ENCODE results near the gene SEC24A.
"Not testable (repeated sequence)": the region's sequence is repeated elsewhere in the genome, so short reads cannot be mapped to it uniquely, and the experiment has no call there.

The SEC24A gene

DNA sequence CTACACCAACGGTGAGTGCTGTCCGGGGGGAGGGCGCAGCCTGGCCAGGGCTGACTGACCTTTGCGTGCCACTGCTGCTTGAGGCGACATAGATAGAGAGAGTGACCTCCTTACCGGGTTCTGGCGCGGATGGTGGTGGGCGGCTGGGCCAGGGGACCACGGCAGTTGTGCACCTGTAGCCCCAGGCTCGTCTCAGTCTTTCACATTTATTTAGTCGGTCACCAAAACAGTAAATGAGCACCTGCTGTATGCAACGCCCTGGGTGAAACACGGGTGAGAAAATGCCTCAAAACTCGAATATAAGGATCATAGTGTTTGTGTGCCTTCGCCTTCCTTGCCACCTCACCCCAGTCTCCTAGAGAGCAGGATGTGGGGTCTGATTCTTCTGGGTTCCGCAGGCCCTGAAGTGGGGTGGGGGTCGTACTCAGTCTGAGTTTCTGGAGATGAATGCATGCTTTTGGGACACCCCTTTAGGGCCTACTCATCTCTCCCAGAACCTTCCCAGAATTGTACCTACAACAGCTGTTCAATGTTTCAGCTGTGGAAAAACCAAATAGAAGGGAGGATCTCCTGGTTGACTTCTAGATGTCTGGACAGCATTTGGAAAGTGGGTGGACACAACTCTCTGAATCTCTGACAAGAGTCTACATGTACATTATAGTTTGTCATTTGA, 714 bp downstream of the SEC24A start:
- DNase-seq (ENCODE audit: low read depth in 2 of 2): no peak

DNA sequence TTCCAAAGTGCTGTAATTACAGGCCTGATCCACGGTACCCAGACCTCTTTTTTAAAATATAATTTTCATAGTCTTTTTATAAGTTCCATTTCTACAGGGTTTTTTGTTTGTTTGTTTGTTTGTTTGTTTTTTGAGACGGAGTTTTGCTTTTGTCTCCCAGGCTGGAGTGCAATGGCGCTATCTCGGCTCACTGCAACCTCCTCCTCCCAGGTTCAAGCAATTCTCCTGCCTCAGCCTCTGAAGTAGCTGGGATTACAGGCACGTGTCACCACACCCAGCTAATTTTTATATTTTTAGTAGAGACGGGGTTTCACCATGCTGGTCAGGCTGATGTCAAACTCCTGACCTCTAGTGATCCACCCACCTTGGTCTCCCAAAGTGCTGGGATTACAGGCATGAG, 2.1 kb downstream of the SEC24A start:
- DNase-seq (ENCODE audit: low read depth in 2 of 2): not testable (repeated sequence)

DNA sequence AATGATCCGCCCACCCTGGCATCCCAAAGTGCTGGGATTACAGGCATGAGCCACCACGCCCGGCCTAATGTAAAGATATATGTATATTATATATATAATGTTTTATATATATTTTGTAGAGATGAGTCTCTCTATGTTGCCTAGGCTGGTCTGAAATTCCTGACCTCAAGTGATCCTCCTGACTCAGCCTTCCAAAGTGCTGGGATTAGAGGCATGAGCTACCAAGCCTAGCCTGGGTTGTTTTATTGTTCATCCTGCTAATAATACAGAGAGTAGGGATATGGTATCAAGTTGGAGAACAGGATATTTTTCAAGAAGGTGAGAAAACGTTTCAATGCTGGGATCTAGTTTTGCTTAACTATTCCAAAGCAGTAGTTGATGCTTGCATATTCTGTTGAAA, 2.9 kb downstream of the SEC24A start:
- no peak for DNase-seq (ENCODE audit: low read depth in 2 of 2)

DNA sequence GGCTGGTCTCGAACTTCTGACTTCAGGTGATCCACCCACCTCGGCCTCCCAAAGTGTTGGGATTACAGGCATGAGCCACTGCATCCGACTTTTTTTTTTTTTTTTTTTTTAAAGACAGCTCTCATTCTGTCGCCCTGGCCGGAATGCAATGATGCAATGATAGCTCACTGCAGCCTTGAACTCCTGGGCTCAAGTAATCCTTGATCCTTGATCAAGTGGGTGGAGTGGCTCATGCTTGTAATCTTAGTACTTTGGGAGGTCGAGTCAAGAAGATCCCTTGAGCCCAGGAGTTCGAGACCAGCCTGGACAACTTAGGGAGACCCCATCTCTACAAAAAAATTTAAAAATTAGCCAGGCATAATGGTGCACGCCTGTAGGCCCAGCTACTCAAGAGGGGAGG, 8.1 kb downstream of the SEC24A start:
- DNase-seq (ENCODE audit: low read depth in 2 of 2): no peak

DNA sequence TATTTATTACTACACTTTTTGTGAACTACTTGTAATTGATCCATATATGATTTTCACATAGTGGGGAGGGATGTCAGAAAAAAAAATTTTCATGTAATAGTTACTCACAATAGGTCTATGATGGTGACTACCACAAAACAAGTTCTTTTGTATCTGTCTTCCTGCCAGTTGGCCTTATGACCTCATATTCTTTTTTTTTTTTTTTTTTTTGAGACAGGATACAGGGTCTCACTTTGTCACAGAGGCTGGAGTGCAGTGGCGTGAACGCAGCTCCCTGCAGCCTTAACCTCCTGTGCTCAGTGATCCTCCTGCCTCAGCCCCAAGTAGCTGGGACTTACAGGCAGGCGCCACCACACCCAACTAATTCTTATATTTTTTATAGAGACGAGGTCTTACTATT, 10.9 kb downstream of the SEC24A start:
- DNase-seq (ENCODE audit: low read depth in 2 of 2): no peak

DNA sequence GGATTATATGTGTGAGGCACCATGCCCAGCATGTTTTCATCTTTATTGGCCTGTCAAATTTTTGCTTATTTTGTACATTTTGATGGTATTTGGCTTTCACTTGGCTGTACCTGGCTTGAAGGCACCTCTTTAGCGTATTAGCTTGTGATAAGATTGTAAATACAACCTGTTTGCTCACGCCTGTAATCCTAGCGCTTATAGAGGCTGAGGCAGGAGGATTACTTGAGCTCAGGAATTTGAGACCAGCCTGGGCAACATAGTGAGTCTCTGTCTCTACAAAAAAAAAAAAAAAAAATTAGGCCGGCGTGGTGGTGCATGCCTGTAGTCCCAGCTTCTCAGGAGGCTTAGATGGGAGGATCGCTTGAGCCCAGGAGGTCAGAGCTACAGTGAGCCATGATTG, 11.3 kb downstream of the SEC24A start:
- no peak for DNase-seq (ENCODE audit: low read depth in 2 of 2)

DNA sequence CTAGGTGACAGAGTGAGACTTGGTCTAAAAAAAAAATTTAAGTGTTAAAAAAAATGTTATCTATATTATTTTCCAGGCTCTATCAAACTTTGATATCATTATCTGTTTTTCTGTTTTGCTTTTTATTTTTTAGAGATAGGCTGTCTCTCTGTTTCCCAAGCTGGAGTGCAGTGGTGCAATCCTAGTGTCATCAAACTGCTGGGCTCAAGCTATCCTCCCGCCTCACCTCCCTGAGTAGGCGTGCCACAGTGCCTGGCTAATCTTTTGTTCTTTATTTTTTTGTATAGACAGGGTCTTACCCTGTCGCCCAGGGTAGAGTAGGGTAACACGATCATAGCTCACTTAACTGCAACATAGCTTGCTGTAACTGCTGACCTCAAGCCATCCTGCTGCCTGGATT, 14.4 kb downstream of the SEC24A start:
- no peak for DNase-seq (ENCODE audit: low read depth in 2 of 2)

DNA sequence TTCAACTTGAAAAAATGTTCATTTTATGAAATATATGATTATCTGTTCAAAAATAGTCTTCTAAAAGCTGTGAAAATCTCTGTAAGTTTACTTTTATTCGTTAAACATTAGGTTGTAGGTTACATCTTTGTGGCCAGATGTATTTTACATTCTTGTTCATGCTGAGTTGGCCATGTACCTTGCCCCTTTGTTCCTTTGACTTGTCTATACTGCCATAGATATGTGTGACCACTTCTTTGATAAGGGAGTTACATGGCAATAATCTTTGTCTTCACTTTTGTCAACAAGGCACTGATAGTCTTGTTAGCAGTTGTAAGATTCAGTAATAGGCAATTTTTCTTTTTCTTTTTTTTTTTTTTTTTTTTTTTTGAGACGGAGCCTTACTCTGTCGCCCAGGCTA, 15.9 kb downstream of the SEC24A start:
- no peak for DNase-seq (ENCODE audit: low read depth in 2 of 2)

DNA sequence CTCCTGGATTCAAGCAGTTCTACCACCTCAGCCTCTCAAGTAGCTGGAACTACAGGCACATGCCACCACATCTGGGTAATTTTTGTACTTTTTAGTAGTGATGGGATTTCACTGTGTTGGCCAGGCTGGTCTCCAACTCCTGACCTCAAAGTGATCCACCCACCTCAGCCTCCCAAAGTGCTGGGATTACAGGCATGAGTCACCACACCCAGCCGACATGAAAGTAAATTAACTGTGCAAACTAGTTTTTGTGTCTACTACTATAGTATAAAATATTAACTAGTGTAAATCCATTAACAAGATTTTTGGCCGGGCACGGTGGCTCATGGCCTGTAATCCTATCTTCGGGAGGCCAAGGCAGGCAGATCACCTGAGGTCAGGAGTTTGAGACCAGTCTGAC, 25.0 kb downstream of the SEC24A start:
- DNase-seq (ENCODE audit: low read depth in 2 of 2): not testable (repeated sequence)

DNA sequence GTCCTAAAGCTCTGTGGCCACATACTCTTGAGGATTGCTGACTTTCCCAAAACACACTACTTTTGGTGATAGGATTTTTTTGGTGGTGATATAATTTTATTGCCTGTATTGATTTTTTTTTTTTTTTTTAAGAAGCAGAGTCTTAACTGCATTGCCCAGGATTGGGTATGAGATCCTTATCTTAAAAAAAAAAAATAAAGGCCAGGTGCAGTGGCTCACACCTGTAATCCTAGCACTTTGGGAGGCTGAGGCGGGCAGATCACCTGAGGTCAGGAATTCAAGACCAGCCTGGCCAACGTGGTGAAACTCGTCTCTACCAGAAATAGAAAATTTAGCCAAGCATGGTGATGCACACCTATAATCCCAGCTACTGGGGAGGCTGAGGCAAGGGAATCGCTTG, 28.8 kb downstream of the SEC24A start:
- not testable (repeated sequence) for DNase-seq (ENCODE audit: low read depth in 2 of 2)

DNA sequence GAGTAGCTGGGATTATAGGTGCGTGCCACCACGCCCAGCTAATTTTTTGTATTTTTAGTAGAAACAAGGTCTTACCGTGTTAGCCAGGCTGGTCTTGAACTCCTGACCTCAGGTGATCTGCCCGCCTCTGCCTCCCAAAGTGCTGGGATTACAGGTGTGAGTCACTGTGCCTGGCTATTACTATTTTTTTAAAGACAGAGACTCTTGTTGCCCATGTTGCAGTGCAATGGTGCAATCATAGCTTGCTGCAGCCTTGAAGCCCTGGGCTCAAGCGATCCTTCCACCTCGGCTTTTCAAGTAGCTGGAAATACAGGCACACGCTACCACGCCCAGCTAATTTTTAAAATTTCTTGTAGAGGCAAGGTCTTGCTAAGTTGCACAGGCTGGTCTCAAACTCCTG, 41.6 kb downstream of the SEC24A start:
- not testable (repeated sequence) for DNase-seq (ENCODE audit: low read depth in 2 of 2)

DNA sequence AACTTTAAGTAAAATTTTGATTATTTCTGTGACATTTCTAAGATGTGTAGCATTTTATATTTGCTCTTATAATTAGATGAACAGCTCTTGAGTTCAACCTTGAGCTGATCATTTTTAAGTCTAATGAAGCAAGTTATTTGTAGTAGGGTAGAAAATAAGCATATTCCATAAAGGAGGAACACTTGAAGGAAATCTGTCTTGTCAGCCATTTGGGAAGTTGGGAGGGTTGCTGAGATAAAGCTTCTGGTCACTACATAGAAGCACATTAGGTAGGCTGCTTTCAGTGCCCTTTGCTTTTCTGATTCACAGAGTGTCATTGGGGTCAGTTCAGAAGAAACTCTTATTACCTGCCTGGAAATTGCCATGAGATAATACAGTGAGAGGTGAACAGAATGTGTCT, 44.1 kb downstream of the SEC24A start:
- no peak for DNase-seq (ENCODE audit: low read depth in 2 of 2)

DNA sequence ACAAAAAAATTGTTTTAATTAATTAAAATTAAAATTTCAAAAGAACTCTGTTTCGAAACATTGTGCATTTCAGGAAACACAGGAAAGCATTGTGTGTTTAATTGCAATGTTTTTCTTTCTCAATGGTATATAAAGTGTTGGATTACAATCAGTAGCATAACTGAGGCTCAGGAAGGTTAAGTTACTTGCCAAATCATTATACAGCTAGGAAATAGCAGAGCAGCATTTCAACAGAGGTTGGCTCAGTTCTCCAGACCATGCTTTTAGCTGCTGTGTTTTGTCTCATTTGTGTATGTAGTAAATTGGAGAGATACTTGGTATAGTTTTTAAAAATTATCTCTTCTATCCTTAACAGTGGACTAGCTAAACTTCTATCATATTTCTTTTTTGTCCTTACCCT, 59.7 kb downstream of the SEC24A start:
- no peak for DNase-seq (ENCODE audit: low read depth in 2 of 2)

DNA sequence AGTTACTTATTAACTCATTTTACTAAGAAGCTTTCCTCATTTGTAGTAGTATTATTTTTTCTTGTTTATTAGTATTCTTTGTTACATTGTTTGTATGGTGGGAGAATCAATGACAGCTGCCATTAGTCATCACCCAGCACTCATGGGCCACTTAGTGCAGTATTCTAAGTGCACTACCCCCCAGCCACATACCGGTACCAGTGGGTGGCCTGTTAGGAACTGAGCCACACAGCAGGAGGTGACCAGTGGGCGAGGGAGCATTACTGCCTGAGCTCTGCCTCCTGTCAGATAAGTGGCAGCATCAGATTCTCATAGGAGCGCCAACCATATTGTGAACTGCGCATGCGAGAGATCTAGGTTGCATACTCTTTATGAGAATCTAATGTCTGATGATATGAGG, 65.5 kb downstream of the SEC24A start:
- DNase-seq (ENCODE audit: low read depth in 2 of 2): no peak

DNA sequence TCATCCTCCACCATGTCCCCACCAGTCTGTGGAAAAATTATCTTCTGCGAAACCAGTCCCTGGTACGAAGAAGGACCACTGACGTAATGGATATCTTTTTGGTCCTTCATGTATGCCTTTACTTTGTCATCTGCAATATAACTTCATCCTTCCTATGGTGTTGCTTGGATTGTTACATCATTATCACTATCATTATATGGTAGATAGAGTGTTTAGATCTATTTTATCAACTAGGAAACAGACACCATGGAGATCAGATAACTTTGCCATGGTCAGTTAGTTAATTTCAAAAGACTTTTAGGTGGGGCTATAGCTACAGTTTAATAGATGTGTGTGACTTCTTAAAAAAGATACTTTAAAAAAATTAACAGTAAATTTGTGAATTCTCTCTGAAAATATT, 66.0 kb downstream of the SEC24A start:
- no peak for DNase-seq (ENCODE audit: low read depth in 2 of 2)

DNA sequence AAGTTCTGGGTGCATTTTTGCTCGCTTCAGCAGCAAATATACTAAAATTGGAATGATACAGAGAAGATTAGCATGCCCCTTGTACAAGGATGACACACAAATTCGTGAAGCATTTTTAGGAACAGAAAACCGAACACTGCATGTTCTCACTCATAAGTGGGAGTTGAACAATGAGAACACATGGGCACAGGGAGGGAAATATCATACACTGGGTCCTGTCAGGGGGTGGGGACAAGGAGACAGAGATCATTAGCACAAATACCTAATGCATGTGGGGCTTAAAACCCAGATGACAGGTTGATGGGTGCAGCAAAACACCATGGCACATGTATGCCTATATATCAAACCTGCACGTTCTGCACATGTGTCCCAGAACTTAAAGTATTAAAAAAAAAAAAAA, 66.9 kb downstream of the SEC24A start:
- DNase-seq (ENCODE audit: low read depth in 2 of 2): not testable (repeated sequence)

DNA sequence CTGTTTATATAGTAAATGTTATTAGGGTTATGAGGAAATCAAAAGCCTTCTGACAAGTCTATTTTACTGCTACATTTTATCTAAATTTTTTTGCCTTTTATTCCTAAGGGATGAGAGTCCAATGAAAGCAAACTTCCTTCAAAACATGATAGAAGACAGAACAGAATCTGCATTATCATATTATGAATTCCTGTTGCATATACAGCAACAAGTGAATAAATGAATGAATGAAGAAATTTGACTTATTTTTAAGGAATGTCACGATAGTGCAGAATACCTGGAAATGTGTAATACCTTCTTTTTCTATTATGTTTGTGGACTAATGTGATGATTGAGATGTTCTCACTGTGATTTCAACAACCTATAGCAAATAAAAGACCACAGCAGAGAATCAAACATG, 76.3 kb downstream of the SEC24A start:
- no peak for DNase-seq (ENCODE audit: low read depth in 2 of 2)

DNA sequence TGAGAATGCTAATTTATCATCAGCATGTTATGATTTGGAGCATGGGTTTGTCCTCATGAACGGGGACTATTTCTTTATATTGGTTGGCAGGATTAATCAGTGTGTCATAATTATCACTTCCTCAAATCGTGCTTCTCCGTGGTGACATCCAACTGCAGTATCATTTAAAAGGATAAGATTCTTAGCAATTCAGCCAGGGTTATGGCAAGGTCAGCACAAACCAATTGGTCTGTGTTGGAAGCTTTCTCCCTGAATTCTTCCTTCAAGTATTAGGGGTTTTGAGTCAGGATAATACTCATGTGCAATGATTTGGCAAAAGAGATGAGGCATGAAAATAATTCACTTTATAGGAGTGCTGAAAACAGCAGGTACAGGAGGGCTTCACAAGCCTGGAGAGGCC, 84.2 kb downstream of the SEC24A start:
- DNase-seq (ENCODE audit: low read depth in 2 of 2): no peak

DNA sequence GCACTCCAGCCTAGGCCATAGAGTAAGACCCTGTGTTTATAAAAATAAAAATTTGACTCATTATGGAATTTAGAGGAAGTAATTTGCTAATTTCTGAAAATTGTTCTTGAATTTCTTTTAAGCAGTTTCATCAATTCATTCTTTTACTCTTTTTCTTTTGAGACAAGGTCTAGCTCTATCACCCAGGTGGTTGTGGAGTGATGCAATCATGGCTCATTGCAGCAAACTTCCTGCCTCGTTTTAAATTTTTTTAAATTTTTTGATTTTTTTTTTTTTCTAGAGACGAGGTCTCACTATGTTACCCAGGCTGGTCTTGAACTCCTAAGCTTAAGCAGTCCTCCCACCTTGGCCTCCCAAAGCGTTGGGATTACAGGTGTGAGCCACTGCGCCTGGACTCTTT, 86.7 kb downstream of the SEC24A start:
- DNase-seq (ENCODE audit: low read depth in 2 of 2): no peak

DNA sequence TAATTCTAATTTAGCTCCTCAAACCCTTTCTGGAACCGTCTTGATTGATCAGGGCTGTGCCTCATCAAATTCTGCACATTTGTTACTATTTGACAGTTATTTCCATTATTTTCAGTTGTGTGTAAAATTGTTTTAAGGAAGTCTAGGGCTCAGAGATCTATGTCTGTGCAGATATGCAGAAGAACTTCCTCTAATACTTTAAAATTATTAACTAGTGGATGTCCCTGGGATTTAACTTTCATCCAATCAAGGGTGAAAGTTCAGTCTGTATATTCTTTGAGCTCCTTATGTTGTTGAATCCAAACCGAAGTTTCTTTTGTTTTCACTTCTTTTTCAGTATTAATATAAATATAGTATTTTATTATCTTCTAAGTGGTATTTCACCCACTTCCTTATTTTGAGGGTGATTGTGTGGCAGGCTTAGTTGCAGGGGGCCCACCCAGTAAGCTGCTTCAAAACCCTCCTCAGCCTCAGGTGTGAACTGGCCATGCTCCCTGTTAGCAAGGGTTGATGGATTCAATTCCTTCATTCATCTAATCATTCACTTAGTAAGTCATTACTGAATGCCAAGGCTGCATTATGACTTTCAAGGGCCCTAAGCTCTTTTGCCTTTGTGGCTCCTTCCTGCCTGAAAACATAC, 87.7 kb downstream of the SEC24A start:
- no peak for DNase-seq (ENCODE audit: low read depth in 2 of 2)

DNA sequence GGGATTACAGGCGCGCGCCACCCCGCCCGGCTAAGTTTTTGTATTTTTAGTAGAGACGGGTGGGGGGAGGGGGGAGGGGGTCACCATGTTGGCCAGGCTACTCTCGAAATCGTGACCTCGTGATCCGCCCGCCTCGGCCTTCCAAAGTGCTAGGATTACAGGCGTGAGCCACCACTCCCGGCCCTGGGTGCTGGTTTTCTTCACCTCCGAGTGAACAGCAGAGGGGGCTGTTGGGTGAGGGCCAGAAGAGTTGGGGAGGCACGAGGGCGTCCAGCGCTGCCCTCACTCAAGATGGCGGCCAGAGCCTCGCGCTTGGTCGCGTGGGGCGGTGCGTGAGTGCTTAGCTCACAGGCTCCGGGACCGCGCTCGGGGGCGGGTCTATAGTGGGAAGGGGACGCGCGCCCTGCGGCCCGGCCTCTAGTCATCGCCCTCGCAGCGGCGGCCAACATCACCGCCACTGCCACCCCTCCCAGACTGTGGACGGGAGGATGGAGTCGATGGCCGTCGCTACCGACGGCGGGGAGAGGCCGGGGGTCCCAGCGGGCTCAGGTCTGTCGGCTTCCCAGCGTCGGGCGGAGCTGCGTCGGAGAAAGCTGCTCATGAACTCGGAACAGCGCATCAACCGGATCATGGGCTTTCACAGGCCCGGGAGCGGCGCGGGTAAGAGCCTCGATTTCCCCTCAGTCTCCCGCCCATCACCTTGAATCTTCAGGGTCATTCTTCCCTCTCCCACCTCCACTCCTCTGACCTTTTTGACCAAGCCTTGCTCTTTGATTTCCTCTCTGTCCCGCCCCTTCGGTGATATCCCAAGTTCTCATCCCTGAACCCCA, 89.8 kb downstream of the SEC24A start, which contains the start of gene CAMLG:
CAMLG (plus strand) TSS at position 416 of the 830 bp plus-strand sequence; CDS start at position 489, 73 bp downstream.
- peak; percentile 91 to 92 for DNase-seq (ENCODE audit: low read depth in 2 of 2)

DNA sequence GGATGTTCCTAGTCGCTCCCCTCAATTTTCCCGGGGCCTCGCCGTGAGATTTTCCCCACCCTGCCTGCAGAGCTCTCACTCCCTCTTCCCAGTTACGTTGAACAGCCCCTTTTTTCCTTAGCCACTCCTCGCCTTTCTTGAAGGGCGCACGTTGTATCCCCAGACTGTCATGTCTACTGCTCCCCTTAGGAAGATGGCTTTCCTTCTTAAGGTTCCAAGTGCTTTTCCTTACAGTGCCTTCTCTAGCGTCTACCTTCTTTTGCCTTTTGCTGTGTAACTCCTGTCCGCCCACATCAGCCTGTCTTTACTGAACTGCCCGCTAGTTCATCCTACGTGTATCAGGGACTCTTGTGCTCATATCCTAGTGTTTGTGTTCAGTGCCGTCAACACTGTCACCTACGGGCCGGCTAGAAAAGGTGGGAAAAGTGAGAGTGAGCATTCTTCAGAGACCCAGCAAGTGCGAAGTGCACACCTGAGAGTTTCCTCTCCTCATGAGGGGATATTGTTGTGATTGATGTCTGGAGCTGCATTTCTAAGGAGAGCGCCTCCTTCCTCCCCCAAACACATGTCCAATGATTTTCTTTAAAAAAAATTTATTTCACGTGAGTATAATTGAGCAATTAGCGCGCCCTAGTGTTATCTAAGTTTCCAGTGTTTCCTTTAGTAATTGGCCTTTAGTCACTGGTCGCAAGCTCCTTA, 90.5 kb downstream of the SEC24A start:
- DNase-seq (ENCODE audit: low read depth in 2 of 2): no peak
